IMR-90 (cell line): ENCODE data around the gene PCDHB15. TPM values are rescaled to one million over a fixed set of nuclear protein-coding genes. Genes with fewer than 3 reads are reported as not detected.
"Not testable (repeated sequence)": the region's sequence is repeated elsewhere in the genome, so short reads cannot be mapped to it uniquely, and the experiment has no call there.

Source experiments
- ATAC-seq: fragments of 200-7000 bp; cut with Tn5 transposase; 2 replicates; pipeline ENCODE4 v1.9.1; 2020; ENCODE audit warnings: low read depth, mild to moderate bottlenecking, moderate library complexity
- BruUV-seq: library from RNA; stranded (reverse); fragments of 400-500 nt; replicated peaks from 2 replicates; lab custom pipeline; 2021; lab: Mats Ljungman, UMichigan
- CTCF ChIA-PET: fragments of 300-600 bp; formaldehyde crosslinking; extraction: SDS; loops from one replicate; lab custom pipeline; 2021; ENCODE audit warnings: antibody characterized with exemption; lab: Yijun Ruan, JAX
- POLR2A ChIA-PET: fragments of 300-600 bp; sonication (Branson Sonifier 250); formaldehyde crosslinking; loops from one replicate; lab custom pipeline; 2022; ENCODE audit warnings: antibody characterized with exemption; ENCODE audit not compliant: unreplicated experiment; lab: Charles Lee
- DNase-seq: peaks from one replicate; pipeline ENCODE4 v3.0.0; 2013
- H2AFZ ChIP-seq: replicated peaks from 2 replicates; pipeline ENCODE3; 2013; ENCODE audit warnings: low read length, mild to moderate bottlenecking; ENCODE audit not compliant: poor library complexity
- H2AK5ac ChIP-seq: 2 replicates; pipeline ENCODE4 v1.6.1; 2013; ENCODE audit warnings: low read depth, low read length, inconsistent platforms
- H2AK9ac ChIP-seq: replicated peaks from 2 replicates; pipeline ENCODE3; 2013; ENCODE audit warnings: mild to moderate bottlenecking, low read depth, low read length, moderate library complexity; ENCODE audit not compliant: poor library complexity
- H2BK120ac ChIP-seq: 2 replicates; pipeline ENCODE4 v1.6.1; 2013; ENCODE audit warnings: low read depth, low read length, inconsistent platforms
- H2BK15ac ChIP-seq: 3 replicates; pipeline ENCODE4 v1.6.1; 2013; ENCODE audit warnings: low read depth, low read length, inconsistent platforms
- H2BK20ac ChIP-seq: 2 replicates; pipeline ENCODE4 v1.6.1; 2013; ENCODE audit warnings: low read depth, mild to moderate bottlenecking, inconsistent platforms, low read length, moderate library complexity
- H2BK5ac ChIP-seq: 2 replicates; pipeline ENCODE4 v1.6.1; 2013; ENCODE audit warnings: mild to moderate bottlenecking, low read depth, low read length, inconsistent platforms; ENCODE audit not compliant: poor library complexity, severe bottlenecking
- H3K14ac ChIP-seq: replicated peaks from 2 replicates; pipeline ENCODE4 v1.6.1; 2013; ENCODE audit warnings: low read depth, low read length, inconsistent platforms
- H3K18ac ChIP-seq: 2 replicates; pipeline ENCODE4 v1.6.1; 2013; ENCODE audit warnings: low read depth, low read length, control low read depth
- H3K23ac ChIP-seq: 2 replicates; pipeline ENCODE4 v1.6.1; 2013; ENCODE audit warnings: low read depth, low read length, inconsistent platforms
- H3K27ac ChIP-seq: 2 replicates; pipeline ENCODE4 v1.5.1; 2013; ENCODE audit warnings: mild to moderate bottlenecking, control low read depth, low read length; ENCODE audit not compliant: insufficient read depth
- H3K27me3 ChIP-seq: 2 replicates; pipeline ENCODE4 v1.6.1; 2013; ENCODE audit warnings: low read length; ENCODE audit not compliant: control insufficient read depth, insufficient read depth
- H3K36me3 ChIP-seq: 2 replicates; pipeline ENCODE4 v1.6.1; 2013; ENCODE audit warnings: low read length, mixed read lengths; ENCODE audit not compliant: control insufficient read depth, insufficient read depth
- H3K4ac ChIP-seq: 2 replicates; pipeline ENCODE4 v1.6.1; 2013; ENCODE audit warnings: low read depth, low read length, inconsistent platforms
- H3K4me1 ChIP-seq: 2 replicates; pipeline ENCODE4 v1.6.1; 2013; ENCODE audit warnings: low read length, mixed read lengths; ENCODE audit not compliant: control insufficient read depth, insufficient read depth
- H3K4me2 ChIP-seq: 2 replicates; pipeline ENCODE4 v1.6.1; 2013; ENCODE audit warnings: low read depth, mild to moderate bottlenecking, control low read depth, low read length, moderate library complexity
- H3K4me3 ChIP-seq: 2 replicates; pipeline ENCODE4 v1.5.1; 2013; ENCODE audit warnings: low read depth, mild to moderate bottlenecking, control low read depth, low read length, moderate library complexity; ENCODE audit not compliant: insufficient read depth
- H3K56ac ChIP-seq: 2 replicates; pipeline ENCODE4 v1.6.1; 2013; ENCODE audit warnings: low read length, inconsistent platforms; ENCODE audit not compliant: insufficient read depth; ENCODE audit errors: extremely low read depth
- H3K79me1 ChIP-seq, 2 experiments: 2 replicates each; pipeline ENCODE4 v1.6.1; 2013; ENCODE audit warnings: low read length in 2 of 2, inconsistent platforms in 1 of 2, low read depth in 1 of 2
- H3K9ac ChIP-seq: 2 replicates; pipeline ENCODE4 v1.6.1; 2013; ENCODE audit warnings: low read depth, low read length, control low read depth
- H3K9me1 ChIP-seq: 2 replicates; pipeline ENCODE4 v1.6.1; 2013; ENCODE audit warnings: low read length, inconsistent platforms; ENCODE audit not compliant: insufficient read depth
- H3K9me3 ChIP-seq: 2 replicates; pipeline ENCODE4 v1.6.1; 2013; ENCODE audit warnings: low read length; ENCODE audit not compliant: control insufficient read depth, insufficient read depth
- H4K20me1 ChIP-seq: 2 replicates; pipeline ENCODE4 v1.6.1; 2013; ENCODE audit warnings: low read length, inconsistent platforms; ENCODE audit not compliant: insufficient read depth
- H4K5ac ChIP-seq: 2 replicates; pipeline ENCODE4 v1.6.1; 2013; ENCODE audit warnings: mild to moderate bottlenecking, low read depth, low read length, control low read depth
- H4K8ac ChIP-seq, 2 experiments: 2 replicates each; pipeline ENCODE4 v1.6.1; 2013; ENCODE audit warnings: low read depth in 2 of 2, low read length in 2 of 2, control low read depth in 1 of 2, inconsistent platforms in 1 of 2
- H4K91ac ChIP-seq: 2 replicates; pipeline ENCODE4 v1.6.1; 2013; ENCODE audit warnings: low read depth, low read length, inconsistent platforms; ENCODE audit not compliant: insufficient read depth
- WGBS, 2 experiments: methylation state at CpG; one replicate each; pipeline versions ENCODE4 v1.1.5 to v1.1.7; 2013; ENCODE audit warnings: missing lambda C conversion rate in 2 of 2; ENCODE audit not compliant: insufficient read length in 1 of 2; ENCODE audit errors: extremely low coverage in 2 of 2; 5-methylcytosine and 5-hydroxymethylcytosine counted together
- dilution Hi-C: fragments of 300-500 bp; cut with HindIII; formaldehyde crosslinking; loops from one replicate; pipeline ENCODE4 v1.14.3; 2018; ENCODE audit warnings: low sequenced_read_pairs; ENCODE audit not compliant: unreplicated experiment
- in situ Hi-C: fragments of 300-500 bp; cut with MboI; formaldehyde crosslinking; loops from 3 replicates; pipeline ENCODE4 v1.14.3; 2019; ENCODE audit warnings: low sequenced_read_pairs, inconsistent platforms, mixed read lengths
- intact Hi-C: fragments of 100-400 bp; cut with micrococcal nuclease; formaldehyde crosslinking; loops from 2 replicates; pipeline ENCODE4 v1.10.0; 2022
- polyA plus RNA-seq, 3 experiments: library from polyadenylated mRNA; depleted of rRNA; stranded (reverse); fragments of >200 nt; gene quantifications; 2 replicates each; pipeline ENCODE4 v1.2.3, GENCODE V29; 2012; ENCODE audit warnings: low replicate concordance in 1 of 3
- total RNA-seq: library from RNA; depleted of rRNA; stranded (reverse); fragments of >200 nt; gene quantifications from 2 replicates; pipeline ENCODE4 v1.2.3, GENCODE V29; 2012

PCDHB15 gene
- total and polyA plus RNA-seq, 2 of the 4 experiments (the other 2 are of a cell fraction) = 0.17 to 0.18 TPM

DNA sequence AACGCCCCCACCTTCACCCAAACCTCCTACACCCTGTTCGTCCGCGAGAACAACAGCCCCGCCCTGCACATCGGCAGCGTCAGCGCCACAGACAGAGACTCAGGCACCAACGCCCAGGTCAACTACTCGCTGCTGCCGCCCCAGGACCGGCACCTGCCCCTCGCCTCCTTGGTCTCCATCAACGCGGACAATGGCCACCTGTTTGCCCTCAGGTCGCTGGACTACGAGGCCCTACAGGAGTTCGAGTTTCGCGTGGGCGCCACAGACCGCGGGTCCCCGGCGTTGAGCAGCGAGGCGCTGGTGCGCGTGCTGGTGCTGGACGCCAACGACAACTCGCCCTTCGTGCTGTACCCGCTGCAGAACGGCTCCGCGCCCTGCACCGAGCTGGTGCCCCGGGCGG, 20.4 kb upstream of the PCDHB15 start:
- H3K9ac ChIP-seq, ATAC-seq, H3K4me2 ChIP-seq, in situ Hi-C loops, H3K18ac ChIP-seq, H3K56ac ChIP-seq, H3K4me1 ChIP-seq, H4K8ac ChIP-seq, H2AK5ac ChIP-seq, H3K14ac ChIP-seq, H3K4ac ChIP-seq, H3K79me1 ChIP-seq, H3K36me3 ChIP-seq, H4K91ac ChIP-seq, H2BK120ac ChIP-seq, H3K4me3 ChIP-seq, H4K20me1 ChIP-seq, H3K23ac ChIP-seq, H3K27me3 ChIP-seq, H2AFZ ChIP-seq, H3K9me1 ChIP-seq, intact Hi-C loops, POLR2A ChIA-PET, H2AK9ac ChIP-seq, H3K27ac ChIP-seq, dilution Hi-C loops, H2BK20ac ChIP-seq, CTCF ChIA-PET, H4K5ac ChIP-seq, BruUV-seq, H2BK5ac ChIP-seq, H2BK15ac ChIP-seq, DNase-seq: not testable (repeated sequence)
- H3K9me3 ChIP-seq = peaks cover 21% of the 10 kb centered on the region
- 4% methylated on average over 4 of the region's 40 CpGs; no CpG with 5 or more reads in 1 of the 2 experiments for WGBS, 2 experiments

DNA sequence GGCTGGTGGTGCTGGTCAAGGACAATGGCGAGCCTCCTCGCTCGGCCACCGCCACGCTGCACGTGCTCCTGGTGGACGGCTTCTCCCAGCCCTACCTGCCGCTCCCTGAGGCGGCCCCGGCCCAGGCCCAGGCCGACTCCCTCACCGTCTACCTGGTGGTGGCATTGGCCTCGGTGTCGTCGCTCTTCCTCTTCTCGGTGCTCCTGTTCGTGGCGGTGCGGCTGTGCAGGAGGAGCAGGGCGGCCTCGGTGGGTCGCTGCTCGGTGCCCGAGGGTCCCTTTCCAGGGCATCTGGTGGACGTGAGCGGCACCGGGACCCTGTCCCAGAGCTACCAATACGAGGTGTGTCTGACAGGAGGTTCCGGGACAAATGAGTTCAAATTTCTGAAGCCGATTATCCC, 19.8 kb upstream of the PCDHB15 start:
- CTCF ChIA-PET = interaction anchor here (1.2 kb wide), 1 partner anchor 338 kb away, joined by 3 read pairs; no protein-coding TSS in a partner anchor
- H2AK9ac ChIP-seq, H2BK120ac ChIP-seq, H2AFZ ChIP-seq, H4K20me1 ChIP-seq, H4K5ac ChIP-seq, DNase-seq, H3K23ac ChIP-seq, H3K27ac ChIP-seq, H3K9me1 ChIP-seq, in situ Hi-C loops, H3K36me3 ChIP-seq, H4K8ac ChIP-seq, POLR2A ChIA-PET, H4K91ac ChIP-seq, H3K4me3 ChIP-seq, H3K4me2 ChIP-seq, dilution Hi-C loops, H2AK5ac ChIP-seq, H2BK20ac ChIP-seq, H3K9ac ChIP-seq, H3K4me1 ChIP-seq, H2BK5ac ChIP-seq, BruUV-seq, intact Hi-C loops, H3K56ac ChIP-seq, H3K4ac ChIP-seq, H3K27me3 ChIP-seq, H3K14ac ChIP-seq, H3K18ac ChIP-seq, H2BK15ac ChIP-seq, ATAC-seq, H3K79me1 ChIP-seq: not testable (repeated sequence)
- peaks cover 21% of the 10 kb centered on the region for H3K9me3 ChIP-seq
- no CpG with 5 or more reads among the region's 30 CpGs for WGBS, 2 experiments
